ENCODE data around the gene FSD1L.

FSD1L gene

DNA sequence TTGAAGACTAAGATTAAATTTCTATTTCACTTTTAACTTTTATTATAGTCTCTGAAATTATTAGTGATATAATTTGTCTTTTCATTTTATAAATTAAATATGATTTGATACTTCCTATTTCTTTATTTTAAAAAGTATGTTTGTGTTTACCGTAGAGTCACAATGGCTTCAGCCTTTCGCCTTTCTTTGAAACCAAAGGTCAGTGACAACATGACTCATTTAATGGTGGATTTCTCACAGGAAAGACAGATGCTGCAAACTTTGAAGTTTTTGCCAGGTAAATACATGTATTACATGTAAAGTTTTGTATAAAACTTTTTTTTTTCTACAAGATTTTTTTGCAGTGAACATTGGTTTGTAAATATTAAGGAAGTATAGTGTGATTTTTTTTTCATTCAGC is 36.4 kb downstream of the FSD1L start:
- no peaks in the 10 kb centered on the region for H3K27me3 ChIP-seq (ENCODE audit: control insufficient read depth, insufficient read depth, low read length)
- no peaks in the 10 kb centered on the region for H3K36me3 ChIP-seq (ENCODE audit: control insufficient read depth, insufficient read depth, low read length)
- no peaks in the 10 kb centered on the region for H3K4me1 ChIP-seq (ENCODE audit: control insufficient read depth, insufficient read depth, low read length)
- H3K9me3 ChIP-seq (ENCODE audit: control insufficient read depth, insufficient read depth, low read length) = no peaks in the 10 kb centered on the region
- WGBS (ENCODE audit: insufficient coverage, insufficient read length) = no CpG with 5 or more reads among the region's 2 CpGs
- DNase-seq (ENCODE audit: low read depth, low spot score) = no peak
- H3K4me3 ChIP-seq (ENCODE audit: low read length) = no peak overlapping the region
- no peak overlapping the region for H3K27ac ChIP-seq (ENCODE audit: low read length)

GRCh38 chr9:105485131-105485530 is 37.3 kb downstream of the FSD1L start:
- no peaks in the 10 kb centered on the region for H3K4me1 ChIP-seq (ENCODE audit: control insufficient read depth, insufficient read depth, low read length)
- H3K4me3 ChIP-seq (ENCODE audit: low read length) = no peak overlapping the region
- H3K36me3 ChIP-seq (ENCODE audit: control insufficient read depth, insufficient read depth, low read length) = no peaks in the 10 kb centered on the region
- no peaks in the 10 kb centered on the region for H3K9me3 ChIP-seq (ENCODE audit: control insufficient read depth, insufficient read depth, low read length)
- H3K27me3 ChIP-seq (ENCODE audit: control insufficient read depth, insufficient read depth, low read length) = no peaks in the 10 kb centered on the region
- no peak for DNase-seq (ENCODE audit: low read depth, low spot score)
- H3K27ac ChIP-seq (ENCODE audit: low read length) = no peak overlapping the region

DNA sequence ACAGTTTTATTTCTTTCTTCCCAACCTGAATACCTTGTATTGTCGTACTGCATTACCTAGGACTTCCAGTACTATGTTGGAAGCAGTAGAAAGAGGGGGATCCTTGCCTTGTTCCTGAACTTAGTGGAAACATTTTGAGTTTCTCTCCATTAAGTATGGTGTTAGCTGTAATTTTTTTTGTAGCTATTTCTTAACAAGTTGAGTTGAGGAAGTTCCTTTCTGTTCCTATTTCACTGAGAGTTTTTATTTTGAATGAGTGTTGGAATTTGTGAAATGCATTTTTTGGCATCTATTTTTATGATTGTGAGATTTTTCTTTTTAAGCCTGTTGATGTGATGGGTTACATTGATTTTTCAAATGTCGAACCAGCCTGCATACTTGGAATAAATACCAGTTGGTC is 49.0 kb downstream of the FSD1L start:
- Histone ChIP-seq H3K4me1 (ENCODE audit: control insufficient read depth, insufficient read depth, low read length) (no peaks in the 10 kb centered on the region), H3K9me3 (ENCODE audit: control insufficient read depth, insufficient read depth, low read length) (no peaks in the 10 kb centered on the region), H3K27ac (ENCODE audit: low read length) (no peak overlapping the region), H3K27me3 (ENCODE audit: control insufficient read depth, insufficient read depth, low read length) (no peaks in the 10 kb centered on the region), H3K4me3 (ENCODE audit: low read length) (no peak overlapping the region), H3K36me3 (ENCODE audit: control insufficient read depth, insufficient read depth, low read length) (no peaks in the 10 kb centered on the region)
- DNase-seq (ENCODE audit: low read depth, low spot score) = no peak
- no CpG with 5 or more reads among the region's 2 CpGs for WGBS (ENCODE audit: insufficient coverage, insufficient read length)

- Histone ChIP-seq H3K27ac (ENCODE audit: low read length) (no peak overlapping the region), H3K9me3 (ENCODE audit: control insufficient read depth, insufficient read depth, low read length) (no peaks in the 10 kb centered on the region), H3K36me3 (ENCODE audit: control insufficient read depth, insufficient read depth, low read length) (no peaks in the 10 kb centered on the region), H3K27me3 (ENCODE audit: control insufficient read depth, insufficient read depth, low read length) (no peaks in the 10 kb centered on the region), H3K4me3 (ENCODE audit: low read length) (no peak overlapping the region), H3K4me1 (ENCODE audit: control insufficient read depth, insufficient read depth, low read length) (no peaks in the 10 kb centered on the region)
- no peak for DNase-seq (ENCODE audit: low read depth, low spot score)
Observed at GRCh38 chr9:105497704-105498103, 49.9 kb downstream of the FSD1L start.

DNA sequence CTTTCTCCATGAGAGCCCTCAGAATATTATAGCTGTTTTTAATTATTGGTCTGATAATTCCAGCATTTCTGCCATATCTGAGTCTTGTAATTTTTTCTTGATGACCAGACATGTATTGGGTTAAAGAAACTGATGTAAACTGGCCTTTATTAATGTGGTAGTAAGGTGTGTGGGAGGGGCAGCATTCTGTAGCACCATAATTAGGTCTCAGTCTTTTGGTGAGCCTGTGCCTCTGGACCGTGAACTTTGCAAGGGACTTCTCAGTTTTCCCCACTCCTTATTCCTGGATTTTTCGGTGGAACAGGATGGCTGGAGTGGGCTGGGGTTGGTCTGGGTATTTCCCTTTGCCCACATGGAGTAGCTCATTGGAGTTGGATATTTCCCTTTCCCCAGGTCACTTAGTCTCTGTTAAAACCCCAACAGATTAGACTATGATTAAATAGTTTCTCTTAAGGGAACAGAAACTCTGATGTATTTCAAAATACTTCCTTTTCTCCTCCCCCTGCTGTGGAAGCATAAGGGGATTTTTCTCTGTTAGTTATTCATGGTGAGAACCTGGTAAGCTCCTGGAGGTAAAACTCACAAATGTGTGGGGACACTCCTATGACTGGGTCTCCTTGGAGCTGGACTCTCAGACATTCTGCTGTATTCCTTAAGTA is 52.4 kb downstream of the FSD1L start:
- H3K27ac ChIP-seq (ENCODE audit: low read length) = no peak overlapping the region
- no peak for DNase-seq (ENCODE audit: low read depth, low spot score)
- H3K36me3 ChIP-seq (ENCODE audit: control insufficient read depth, insufficient read depth, low read length) = no peaks in the 10 kb centered on the region
- H3K4me3 ChIP-seq (ENCODE audit: low read length) = no peak overlapping the region
- no CpG with 5 or more reads among the region's 2 CpGs for WGBS (ENCODE audit: insufficient coverage, insufficient read length)
- no peaks in the 10 kb centered on the region for H3K27me3 ChIP-seq (ENCODE audit: control insufficient read depth, insufficient read depth, low read length)
- no peaks in the 10 kb centered on the region for H3K4me1 ChIP-seq (ENCODE audit: control insufficient read depth, insufficient read depth, low read length)
- no peaks in the 10 kb centered on the region for H3K9me3 ChIP-seq (ENCODE audit: control insufficient read depth, insufficient read depth, low read length)

GRCh38 chr9:105501414-105501813 is 53.6 kb downstream of the FSD1L start:
- Histone ChIP-seq H3K4me1 (ENCODE audit: control insufficient read depth, insufficient read depth, low read length) (no peaks in the 10 kb centered on the region), H3K27me3 (ENCODE audit: control insufficient read depth, insufficient read depth, low read length) (no peaks in the 10 kb centered on the region), H3K27ac (ENCODE audit: low read length) (no peak overlapping the region), H3K4me3 (ENCODE audit: low read length) (no peak overlapping the region), H3K36me3 (ENCODE audit: control insufficient read depth, insufficient read depth, low read length) (no peaks in the 10 kb centered on the region), H3K9me3 (ENCODE audit: control insufficient read depth, insufficient read depth, low read length) (no peaks in the 10 kb centered on the region)
- no CpG with 5 or more reads among the region's 4 CpGs for WGBS (ENCODE audit: insufficient coverage, insufficient read length)
- no peak for DNase-seq (ENCODE audit: low read depth, low spot score)

- Histone ChIP-seq H3K27me3 (ENCODE audit: control insufficient read depth, insufficient read depth, low read length) (no peaks in the 10 kb centered on the region), H3K4me3 (ENCODE audit: low read length) (no peak overlapping the region), H3K4me1 (ENCODE audit: control insufficient read depth, insufficient read depth, low read length) (no peaks in the 10 kb centered on the region), H3K36me3 (ENCODE audit: control insufficient read depth, insufficient read depth, low read length) (no peaks in the 10 kb centered on the region), H3K9me3 (ENCODE audit: control insufficient read depth, insufficient read depth, low read length) (no peaks in the 10 kb centered on the region), H3K27ac (ENCODE audit: low read length) (no peak overlapping the region)
- DNase-seq (ENCODE audit: low read depth, low spot score) = no peak
- no CpG with 5 or more reads among the region's 2 CpGs for WGBS (ENCODE audit: insufficient coverage, insufficient read length)
Observed at GRCh38 chr9:105502276-105502675, 54.4 kb downstream of the FSD1L start.

DNA sequence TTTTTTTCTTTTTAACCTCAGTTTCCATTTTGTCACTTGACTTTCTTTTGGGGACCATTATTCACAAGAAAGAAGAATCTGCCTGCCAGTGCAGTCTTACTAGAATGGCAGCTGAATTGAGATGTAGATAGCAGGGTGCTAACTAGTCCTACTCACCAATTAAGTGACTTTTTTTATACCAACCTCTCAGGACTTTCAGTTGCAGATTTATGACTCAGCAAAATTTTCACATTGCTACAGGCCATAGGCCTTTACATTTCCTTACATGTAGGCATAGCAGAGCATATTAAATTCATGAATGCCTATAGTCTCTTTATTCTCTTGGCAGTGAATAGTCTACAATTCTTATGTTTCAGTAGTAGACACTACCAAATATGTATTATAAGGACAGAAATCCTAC is 56.0 kb downstream of the FSD1L start:
- Histone ChIP-seq H3K27me3 (ENCODE audit: control insufficient read depth, insufficient read depth, low read length) (no peaks in the 10 kb centered on the region), H3K36me3 (ENCODE audit: control insufficient read depth, insufficient read depth, low read length) (no peaks in the 10 kb centered on the region), H3K9me3 (ENCODE audit: control insufficient read depth, insufficient read depth, low read length) (no peaks in the 10 kb centered on the region), H3K4me1 (ENCODE audit: control insufficient read depth, insufficient read depth, low read length) (no peaks in the 10 kb centered on the region), H3K27ac (ENCODE audit: low read length) (no peak overlapping the region), H3K4me3 (ENCODE audit: low read length) (no peak overlapping the region)
- DNase-seq (ENCODE audit: low read depth, low spot score) = no peak

DNA sequence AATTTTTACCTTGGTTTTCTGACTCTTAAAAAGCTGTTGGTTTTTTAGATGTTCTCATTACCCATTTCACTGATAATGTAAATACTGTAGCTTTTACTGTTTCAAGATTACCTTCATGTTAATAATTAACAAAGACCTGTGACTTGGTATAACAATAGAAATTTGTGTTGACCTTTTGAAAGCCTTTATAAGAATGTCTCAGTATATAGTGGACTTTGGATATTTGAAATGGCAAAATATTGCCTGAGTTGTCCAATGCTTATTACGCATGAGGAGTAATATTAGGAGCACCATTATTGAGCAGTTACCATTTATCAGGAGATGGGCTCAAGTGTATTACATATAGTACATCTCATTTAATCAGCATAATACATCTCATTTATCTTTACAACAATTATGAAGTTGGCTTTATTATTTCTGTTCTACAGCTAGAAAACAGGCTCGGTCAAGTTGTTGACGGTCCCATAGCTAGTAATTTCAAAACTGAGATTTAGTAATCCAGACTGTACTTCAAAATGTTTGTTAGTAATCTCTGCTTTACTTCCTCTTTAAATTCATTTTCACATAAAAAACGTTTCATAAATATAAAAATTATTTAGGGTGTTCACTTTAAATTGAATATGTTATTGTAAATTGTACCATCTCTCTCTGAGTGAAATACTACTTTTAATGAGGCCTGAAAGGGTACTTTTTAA is 59.4 kb downstream of the FSD1L start:
- Histone ChIP-seq H3K4me1 (ENCODE audit: control insufficient read depth, insufficient read depth, low read length) (no peaks in the 10 kb centered on the region), H3K9me3 (ENCODE audit: control insufficient read depth, insufficient read depth, low read length) (no peaks in the 10 kb centered on the region), H3K4me3 (ENCODE audit: low read length) (no peak overlapping the region), H3K27ac (ENCODE audit: low read length) (no peak overlapping the region), H3K27me3 (ENCODE audit: control insufficient read depth, insufficient read depth, low read length) (no peaks in the 10 kb centered on the region), H3K36me3 (ENCODE audit: control insufficient read depth, insufficient read depth, low read length) (no peaks in the 10 kb centered on the region)
- WGBS (ENCODE audit: insufficient coverage, insufficient read length) = 100% methylated on average over 1 of the region's 4 CpGs
- no peak for DNase-seq (ENCODE audit: low read depth, low spot score)

- Histone ChIP-seq H3K4me3 (ENCODE audit: low read length) (no peak overlapping the region), H3K27me3 (ENCODE audit: control insufficient read depth, insufficient read depth, low read length) (no peaks in the 10 kb centered on the region), H3K9me3 (ENCODE audit: control insufficient read depth, insufficient read depth, low read length) (no peaks in the 10 kb centered on the region), H3K27ac (ENCODE audit: low read length) (no peak overlapping the region), H3K36me3 (ENCODE audit: control insufficient read depth, insufficient read depth, low read length) (no peaks in the 10 kb centered on the region), H3K4me1 (ENCODE audit: control insufficient read depth, insufficient read depth, low read length) (no peaks in the 10 kb centered on the region)
- WGBS (ENCODE audit: insufficient coverage, insufficient read length) = no CpG with 5 or more reads among the region's 2 CpGs
- DNase-seq (ENCODE audit: low read depth, low spot score) = no peak
Observed at GRCh38 chr9:105508530-105508929, 60.7 kb downstream of the FSD1L start.

DNA sequence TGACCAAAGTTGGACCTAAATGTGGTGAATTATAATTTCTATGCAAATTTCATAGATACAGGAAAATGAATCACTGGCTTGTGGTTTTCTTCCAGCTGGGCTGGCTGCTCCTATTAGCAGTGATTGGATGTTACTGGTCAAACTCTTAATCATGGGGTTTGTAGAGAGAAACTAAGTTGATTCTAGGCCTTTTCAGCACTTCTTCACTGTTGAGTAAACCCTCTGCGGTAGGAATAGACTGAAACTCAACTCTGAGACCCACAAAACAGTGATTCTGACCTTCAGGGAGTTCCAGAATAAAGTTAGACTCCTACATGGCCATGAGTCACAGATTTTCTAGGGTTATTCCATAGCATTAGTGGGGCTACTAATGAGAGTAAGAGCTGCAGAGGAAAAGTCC is 62.2 kb downstream of the FSD1L start:
- no peak for DNase-seq (ENCODE audit: low read depth, low spot score)
- no peaks in the 10 kb centered on the region for H3K9me3 ChIP-seq (ENCODE audit: control insufficient read depth, insufficient read depth, low read length)
- no peaks in the 10 kb centered on the region for H3K36me3 ChIP-seq (ENCODE audit: control insufficient read depth, insufficient read depth, low read length)
- H3K27ac ChIP-seq (ENCODE audit: low read length) = no peak overlapping the region
- H3K4me1 ChIP-seq (ENCODE audit: control insufficient read depth, insufficient read depth, low read length) = no peaks in the 10 kb centered on the region
- no peaks in the 10 kb centered on the region for H3K27me3 ChIP-seq (ENCODE audit: control insufficient read depth, insufficient read depth, low read length)
- WGBS (ENCODE audit: insufficient coverage, insufficient read length) = no CpG with 5 or more reads among the region's 1 CpG
- H3K4me3 ChIP-seq (ENCODE audit: low read length) = no peak overlapping the region

Measured in iPS DF 6.9 (cell line).